Trophoblast cell (in vitro differentiated cells and primary cell): ENCODE results near the gene TMEM176A.
A peak's percentile ranks its signal among the peaks of the same experiment; 100 is the strongest.

Experiments used
- DNase-seq, 2 donors: peaks; one replicate each; pipeline ENCODE4 v3.0.0-alpha.2; 2016
- H2AFZ ChIP-seq: 2 replicates; pipeline ENCODE4 v1.6.1; 2013; ENCODE audit warnings: low read length, moderate library complexity, mild to moderate bottlenecking; ENCODE audit not compliant: insufficient read depth, poor library complexity
- H2AK5ac ChIP-seq: 2 replicates; pipeline ENCODE4 v1.6.1; 2013; ENCODE audit warnings: mild to moderate bottlenecking, low read length
- H2BK120ac ChIP-seq: 2 replicates; pipeline ENCODE4 v1.6.1; 2013; ENCODE audit warnings: low read length, mild to moderate bottlenecking, moderate library complexity; ENCODE audit not compliant: insufficient read depth, poor library complexity
- H2BK12ac ChIP-seq: 2 replicates; pipeline ENCODE4 v1.6.1; 2013; ENCODE audit warnings: mild to moderate bottlenecking, low read length, moderate library complexity
- H2BK5ac ChIP-seq: 2 replicates; pipeline ENCODE4 v1.6.1; 2013; ENCODE audit warnings: low read length, low read depth, moderate library complexity, mild to moderate bottlenecking; ENCODE audit not compliant: poor library complexity
- H3K14ac ChIP-seq: 2 replicates; pipeline ENCODE4 v1.6.1; 2013; ENCODE audit warnings: mild to moderate bottlenecking, low read length
- H3K18ac ChIP-seq: 2 replicates; pipeline ENCODE4 v1.6.1; 2013; ENCODE audit warnings: mild to moderate bottlenecking, low read length
- H3K23ac ChIP-seq: 2 replicates; pipeline ENCODE4 v1.6.1; 2013; ENCODE audit warnings: low read length
- H3K27ac ChIP-seq: 2 replicates; pipeline ENCODE4 v1.5.1; 2013; ENCODE audit warnings: low read depth, mild to moderate bottlenecking, inconsistent platforms, low read length, moderate library complexity
- H3K27me3 ChIP-seq: 2 replicates; pipeline ENCODE4 v1.6.1; 2013; ENCODE audit warnings: inconsistent platforms, mild to moderate bottlenecking, low read length, moderate library complexity; ENCODE audit not compliant: insufficient read depth
- H3K36me3 ChIP-seq, 2 experiments: 1 replicate in 1 of 2; 2 replicates in 1 of 2; pipeline ENCODE4 v1.6.1; 2013; ENCODE audit warnings: low read length in 2 of 2, mild to moderate bottlenecking in 2 of 2, moderate library complexity in 1 of 2; ENCODE audit not compliant: insufficient read depth in 2 of 2, control insufficient read depth in 1 of 2
- H3K4ac ChIP-seq: 2 replicates; pipeline ENCODE4 v1.6.1; 2013; ENCODE audit warnings: low read depth, mild to moderate bottlenecking, low read length, moderate library complexity
- H3K4me1 ChIP-seq, 2 experiments: 1 replicate in 1 of 2; 2 replicates in 1 of 2; pipeline ENCODE4 v1.6.1; 2013; ENCODE audit warnings: low read length in 2 of 2, mild to moderate bottlenecking in 2 of 2, moderate library complexity in 1 of 2; ENCODE audit not compliant: insufficient read depth in 2 of 2, control insufficient read depth in 1 of 2
- H3K4me2 ChIP-seq: 2 replicates; pipeline ENCODE4 v1.6.1; 2013; ENCODE audit warnings: inconsistent platforms, mild to moderate bottlenecking, low read length, moderate library complexity
- H3K4me3 ChIP-seq: 2 replicates; pipeline ENCODE4 v1.5.1; 2013; ENCODE audit warnings: mild to moderate bottlenecking, low read depth, low read length, inconsistent platforms
- H3K79me1 ChIP-seq: one replicate; pipeline ENCODE4 v1.6.1; 2013; ENCODE audit warnings: low read length
- H3K79me2 ChIP-seq: 2 replicates; pipeline ENCODE4 v1.6.1; 2013; ENCODE audit warnings: low read length, mild to moderate bottlenecking; ENCODE audit not compliant: control insufficient read depth, insufficient read depth, poor library complexity
- H3K9ac ChIP-seq: 2 replicates; pipeline ENCODE4 v1.6.1; 2013; ENCODE audit warnings: mild to moderate bottlenecking, low read length
- H3K9me3 ChIP-seq: 2 replicates; pipeline ENCODE4 v1.6.1; 2013; ENCODE audit warnings: low read depth, mild to moderate bottlenecking, control low read depth, inconsistent platforms, low read length; ENCODE audit not compliant: insufficient read depth
- H4K12ac ChIP-seq: 2 replicates; pipeline ENCODE4 v1.6.1; 2013; ENCODE audit warnings: low read depth, mild to moderate bottlenecking, low read length, moderate library complexity
- H4K8ac ChIP-seq: 2 replicates; pipeline ENCODE4 v1.6.1; 2013; ENCODE audit warnings: low read depth, mild to moderate bottlenecking, low read length, moderate library complexity
- H4K91ac ChIP-seq: one replicate; pipeline ENCODE4 v1.6.1; 2013; ENCODE audit warnings: low read depth, mild to moderate bottlenecking, low read length, moderate library complexity
- WGBS: extraction: QIAGEN DNeasy Blood & Tissue Kit; methylation state at CpG from one replicate; pipeline ENCODE4 v1.1.7; 2013; ENCODE audit warnings: missing lambda C conversion rate; ENCODE audit not compliant: insufficient read length, insufficient coverage; ENCODE audit errors: extremely low coverage; 5-methylcytosine and 5-hydroxymethylcytosine counted together

TMEM176A gene

GRCh38 chr7:150778014-150778737 is 22.4 kb upstream of the TMEM176A start:
- Histone ChIP-seq H2AK5ac (no peak overlapping the region), H4K12ac (no peak overlapping the region), H3K18ac (no peak overlapping the region), H3K4ac (no peak overlapping the region), H3K36me3 (no peaks in the 10 kb centered on the region), H2AFZ (no peak overlapping the region), H3K4me3 (no peak overlapping the region), H2BK120ac (no peak overlapping the region), H3K79me2 (no peaks in the 10 kb centered on the region), H3K14ac (no peak overlapping the region), H3K27me3 (no peaks in the 10 kb centered on the region), H2BK5ac (no peak overlapping the region), H2BK12ac (no peak overlapping the region), H3K9me3 (no peaks in the 10 kb centered on the region), H3K27ac (no peak overlapping the region), H3K4me2 (no peak overlapping the region), H3K9ac (no peak overlapping the region), H4K91ac (no peak overlapping the region), H4K8ac (no peak overlapping the region), H3K4me1 (no peaks in the 10 kb centered on the region), H3K79me1 (no peaks in the 10 kb centered on the region), H3K23ac (no peak overlapping the region)
- WGBS, result no CpG with 5 or more reads among the region's 8 CpGs
- DNase-seq, result no peak

GRCh38 chr7:150778738-150779301 is 21.7 kb upstream of the TMEM176A start:
- Histone ChIP-seq H3K27me3 (no peaks in the 10 kb centered on the region), H3K4me3 (no peak overlapping the region), H3K4me2 (no peak overlapping the region), H2BK120ac (no peak overlapping the region), H2AK5ac (no peak overlapping the region), H3K9ac (no peak overlapping the region), H3K18ac (no peak overlapping the region), H3K79me2 (no peaks in the 10 kb centered on the region), H2BK12ac (no peak overlapping the region), H3K4ac (no peak overlapping the region), H2BK5ac (no peak overlapping the region), H4K91ac (no peak overlapping the region), H3K27ac (no peak overlapping the region), H3K4me1 (no peaks in the 10 kb centered on the region), H3K9me3 (no peaks in the 10 kb centered on the region), H3K36me3 (no peaks in the 10 kb centered on the region), H4K12ac (no peak overlapping the region), H2AFZ (no peak overlapping the region), H3K79me1 (no peaks in the 10 kb centered on the region), H3K23ac (no peak overlapping the region), H3K14ac (no peak overlapping the region), H4K8ac (no peak overlapping the region)
- DNase-seq, result peak; percentile 84 to 98
- no CpG with 5 or more reads among the region's 12 CpGs for WGBS

- no peak overlapping the region for H3K14ac ChIP-seq
- no peak overlapping the region for H4K8ac ChIP-seq
- H2BK5ac ChIP-seq, result no peak overlapping the region
- no peak overlapping the region for H3K23ac ChIP-seq
- H2BK120ac ChIP-seq, result no peak overlapping the region
- no peaks in the 10 kb centered on the region for H3K79me1 ChIP-seq
- no peak overlapping the region for H3K18ac ChIP-seq
- H4K12ac ChIP-seq, result no peak overlapping the region
- H2BK12ac ChIP-seq, result no peak overlapping the region
- H3K9ac ChIP-seq, result no peak overlapping the region
- no peak overlapping the region for H3K4ac ChIP-seq
- no peak overlapping the region for H3K27ac ChIP-seq
- H3K36me3 ChIP-seq, result no peaks in the 10 kb centered on the region
- H3K4me3 ChIP-seq, result no peak overlapping the region
- no peaks in the 10 kb centered on the region for H3K79me2 ChIP-seq
- no peak for DNase-seq
- WGBS, result no CpG with 5 or more reads among the region's 3 CpGs
- no peak overlapping the region for H2AK5ac ChIP-seq
- no peak overlapping the region for H3K4me2 ChIP-seq
- H4K91ac ChIP-seq, result no peak overlapping the region
- H3K9me3 ChIP-seq, result no peaks in the 10 kb centered on the region
- no peaks in the 10 kb centered on the region for H3K27me3 ChIP-seq
- H2AFZ ChIP-seq, result no peak overlapping the region
- peaks cover 0 to 3% of the 10 kb centered on the region in 2 experiments for H3K4me1 ChIP-seq
Observed at GRCh38 chr7:150780292-150780691, 20.3 kb upstream of the TMEM176A start.

- H3K4me2 ChIP-seq, result no peak overlapping the region
- no peaks in the 10 kb centered on the region for H3K36me3 ChIP-seq
- H3K27me3 ChIP-seq, result no peaks in the 10 kb centered on the region
- no peak overlapping the region for H3K23ac ChIP-seq
- H2BK12ac ChIP-seq, result no peak overlapping the region
- H2BK5ac ChIP-seq, result no peak overlapping the region
- no peak overlapping the region for H4K12ac ChIP-seq
- no peak overlapping the region for H3K18ac ChIP-seq
- H3K14ac ChIP-seq, result no peak overlapping the region
- H3K4me3 ChIP-seq, result no peak overlapping the region
- H2AK5ac ChIP-seq, result no peak overlapping the region
- H3K9ac ChIP-seq, result no peak overlapping the region
- H4K91ac ChIP-seq, result no peak overlapping the region
- DNase-seq, result peak in 1 of 2 donors; percentile 41
- H2BK120ac ChIP-seq, result no peak overlapping the region
- no peak overlapping the region for H2AFZ ChIP-seq
- WGBS, result no CpG with 5 or more reads among the region's 3 CpGs
- no peaks in the 10 kb centered on the region for H3K79me2 ChIP-seq
- H3K9me3 ChIP-seq, result no peaks in the 10 kb centered on the region
- H4K8ac ChIP-seq, result no peak overlapping the region
- no peak overlapping the region for H3K4ac ChIP-seq
- H3K4me1 ChIP-seq, result peaks cover 0 to 3% of the 10 kb centered on the region in 2 experiments
- H3K79me1 ChIP-seq, result no peaks in the 10 kb centered on the region
- no peak overlapping the region for H3K27ac ChIP-seq
Observed at GRCh38 chr7:150781103-150781502, 19.5 kb upstream of the TMEM176A start.
